ENCODE data around the gene NMT1.

DNA sequence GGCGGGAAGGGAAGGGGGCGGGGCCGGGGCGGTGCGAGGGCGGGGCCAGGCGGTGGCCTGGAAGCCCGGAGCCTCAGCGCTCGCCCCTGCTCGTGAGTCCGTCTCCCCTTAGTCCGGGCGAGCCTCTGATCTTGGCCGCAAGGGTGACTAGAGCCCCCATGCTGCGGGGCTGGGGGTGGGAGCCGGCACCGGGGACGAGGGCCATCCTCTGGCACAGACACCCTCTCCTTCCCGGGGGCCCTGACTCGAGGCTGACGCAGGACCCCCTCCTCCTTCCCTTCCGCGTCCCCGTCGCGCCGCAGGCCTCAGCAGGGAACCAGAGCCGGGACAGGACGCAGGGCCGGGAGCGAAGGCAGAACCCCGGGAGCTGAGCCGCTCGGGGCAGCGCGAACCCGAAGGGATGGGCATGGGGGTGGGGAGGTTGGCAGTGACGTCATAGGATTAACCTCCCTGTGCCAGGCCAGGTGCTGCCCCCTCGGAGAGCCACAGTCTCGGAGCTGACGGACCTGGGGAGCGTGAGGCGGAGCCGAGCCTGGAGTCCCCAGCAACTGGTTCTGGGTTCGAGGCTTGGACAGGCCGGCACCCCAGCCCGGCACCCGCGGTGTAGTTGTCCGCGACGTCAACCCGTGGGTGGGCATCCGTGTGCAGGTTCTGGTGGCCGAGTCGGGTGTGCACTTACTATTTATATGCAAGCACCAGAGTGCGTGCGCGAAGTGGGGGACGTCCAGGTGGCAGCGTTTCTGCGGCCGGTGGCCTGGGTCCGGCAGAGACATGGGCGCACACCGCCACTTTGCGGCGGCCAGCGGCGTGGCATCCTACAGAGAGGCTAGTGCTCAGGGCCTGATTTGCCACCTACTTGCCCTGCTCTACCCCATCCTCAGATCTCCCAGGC, 71.7 kb downstream of the NMT1 start:
- TF ChIP-seq, protein P1, sequence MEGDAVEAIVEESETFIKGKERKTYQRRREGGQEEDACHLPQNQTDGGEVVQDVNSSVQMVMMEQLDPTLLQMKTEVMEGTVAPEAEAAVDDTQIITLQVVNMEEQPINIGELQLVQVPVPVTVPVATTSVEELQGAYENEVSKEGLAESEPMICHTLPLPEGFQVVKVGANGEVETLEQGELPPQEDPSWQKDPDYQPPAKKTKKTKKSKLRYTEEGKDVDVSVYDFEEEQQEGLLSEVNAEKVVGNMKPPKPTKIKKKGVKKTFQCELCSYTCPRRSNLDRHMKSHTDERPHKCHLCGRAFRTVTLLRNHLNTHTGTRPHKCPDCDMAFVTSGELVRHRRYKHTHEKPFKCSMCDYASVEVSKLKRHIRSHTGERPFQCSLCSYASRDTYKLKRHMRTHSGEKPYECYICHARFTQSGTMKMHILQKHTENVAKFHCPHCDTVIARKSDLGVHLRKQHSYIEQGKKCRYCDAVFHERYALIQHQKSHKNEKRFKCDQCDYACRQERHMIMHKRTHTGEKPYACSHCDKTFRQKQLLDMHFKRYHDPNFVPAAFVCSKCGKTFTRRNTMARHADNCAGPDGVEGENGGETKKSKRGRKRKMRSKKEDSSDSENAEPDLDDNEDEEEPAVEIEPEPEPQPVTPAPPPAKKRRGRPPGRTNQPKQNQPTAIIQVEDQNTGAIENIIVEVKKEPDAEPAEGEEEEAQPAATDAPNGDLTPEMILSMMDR (IDR thresholded peaks at IDR 0.05; ENCODE audit: borderline replicate concordance, extremely low read depth, low read length, poor library complexity, severe bottlenecking) = peak; percentile 1
- no peak for TF ChIP-seq EZH2 (IDR thresholded peaks at IDR 0.05; ENCODE audit: borderline replicate concordance, low read depth, low read length, severe bottlenecking)
